GM12878 (cell line): ENCODE data around the gene WDR75. TPM values are rescaled to one million over a fixed set of nuclear protein-coding genes. Genes with fewer than 3 reads are reported as not detected.

Experiments used
- ATAC-seq: fragments of 200-7000 bp; cut with Tn5 transposase; 3 replicates; pipeline ENCODE4 v1.9.1; 2020; ENCODE audit warnings: mild to moderate bottlenecking, moderate library complexity
- BruUV-seq: library from RNA; stranded (reverse); fragments of 400-500 nt; replicated peaks from 2 replicates; lab custom pipeline; 2021; lab: Mats Ljungman, UMichigan
- CTCF ChIA-PET: fragments of 300-600 bp; sonication (Branson Sonifier 250); formaldehyde crosslinking; extraction: SDS; loops from one replicate; lab custom pipeline; 2021; ENCODE audit warnings: inconsistent platforms; lab: Yijun Ruan, JAX
- POLR2A ChIA-PET: fragments of 350-600 bp; formaldehyde crosslinking; extraction: SDS; loops from one replicate; lab custom pipeline; 2021; ENCODE audit warnings: inconsistent platforms; lab: Charles Lee
- RAD21 ChIA-PET: fragments of 300-600 bp; sonication (Branson Sonifier 250); formaldehyde crosslinking; loops from one replicate; lab custom pipeline; 2023; ENCODE audit warnings: antibody characterized with exemption; ENCODE audit not compliant: unreplicated experiment; lab: Charles Lee
- SMC1A ChIA-PET: fragments of 300-600 bp; sonication (Branson Sonifier 250); formaldehyde crosslinking; loops from one replicate; lab custom pipeline; 2023; ENCODE audit not compliant: unreplicated experiment, uncharacterized antibody; lab: Charles Lee
- DNase-seq: peaks from one replicate; pipeline ENCODE4 v3.0.0-alpha.2; 2011; ENCODE audit warnings: low read depth, low spot score
- FAIRE-seq: peaks from 3 replicates; lab custom pipeline; 2011; peaks lifted over from hg19 to GRCh38; lab: Jason Lieb, UNC
- H2AFZ ChIP-seq: 2 replicates; pipeline ENCODE4 v1.6.0; 2011; ENCODE audit warnings: low read depth, low read length, control low read depth; ENCODE audit not compliant: control insufficient read depth
- H3K27ac ChIP-seq: 2 replicates; pipeline ENCODE4 v1.5.1; 2011; ENCODE audit warnings: control low read depth; ENCODE audit not compliant: control insufficient read depth, insufficient read depth
- H3K27me3 ChIP-seq, 2 experiments: replicated peaks in 1 of 2; 2 replicates each; pipeline versions ENCODE4 v1.6.0 to v1.6.1; 2011; ENCODE audit warnings: low read length in 1 of 2; ENCODE audit not compliant: control insufficient read depth in 2 of 2, insufficient read depth in 2 of 2
- H3K36me3 ChIP-seq, 2 experiments: 2 replicates each; pipeline ENCODE4 v1.5.1; 2011; ENCODE audit warnings: low read length in 1 of 2; ENCODE audit not compliant: control insufficient read depth in 2 of 2, insufficient read depth in 2 of 2
- H3K4me1 ChIP-seq: 2 replicates; pipeline ENCODE4 v1.6.1; 2011; ENCODE audit warnings: mild to moderate bottlenecking, low read length, moderate library complexity, mixed read lengths; ENCODE audit not compliant: control insufficient read depth, insufficient read depth
- H3K4me2 ChIP-seq: 2 replicates; pipeline ENCODE4 v1.6.0; 2011; ENCODE audit warnings: control low read depth; ENCODE audit not compliant: control insufficient read depth, insufficient read depth
- H3K4me3 ChIP-seq: fragments of 200-600 bp; sonication (generic); 2 replicates; pipeline ENCODE4 v1.5.1; 2016
- H3K79me2 ChIP-seq: 2 replicates; pipeline ENCODE4 v1.6.0; 2011; ENCODE audit warnings: low read length; ENCODE audit not compliant: control insufficient read depth, insufficient read depth
- H3K9ac ChIP-seq: 2 replicates; pipeline ENCODE4 v1.8.0; 2011; ENCODE audit warnings: low read length, control low read depth, mixed read lengths; ENCODE audit not compliant: control insufficient read depth, insufficient read depth
- H3K9me3 ChIP-seq: replicated peaks from 3 replicates; pipeline ENCODE4 v1.5.1; 2011; ENCODE audit warnings: mild to moderate bottlenecking, low read length; ENCODE audit not compliant: control insufficient read depth, insufficient read depth
- H4K20me1 ChIP-seq: 2 replicates; pipeline ENCODE4 v1.6.0; 2011; ENCODE audit not compliant: control insufficient read depth, insufficient read depth
- ESRRA ChIP-seq: IDR thresholded peaks from 2 replicates; pipeline ENCODE4 v1.6.1; 2012; ENCODE audit warnings: mild to moderate bottlenecking, low read length, improper control_type of control experiment
- MEF2A ChIP-seq: IDR thresholded peaks from 2 replicates; pipeline ENCODE4 v1.6.1; 2011; ENCODE audit warnings: low read depth, mild to moderate bottlenecking, low read length, moderate library complexity; ENCODE audit not compliant: insufficient read depth
- NBN ChIP-seq: fragments of 450-650 bp; IDR thresholded peaks from 2 replicates; pipeline ENCODE4 v1.6.1; 2016
- RBBP5 ChIP-seq: fragments of 200-600 bp; sonication (generic); conservative IDR thresholded peaks from 2 replicates; pipeline ENCODE4 v1.6.1; 2016
- SMC3 ChIP-seq: IDR thresholded peaks from 2 replicates; pipeline ENCODE4 v1.6.1; 2011; ENCODE audit warnings: low read length, improper control_type of control experiment, borderline replicate concordance
- WGBS: methylation state at CpG from one replicate; pipeline ENCODE4 v1.1.6; 2016; ENCODE audit warnings: low lambda C conversion rate; ENCODE audit not compliant: insufficient replicate concordance, insufficient coverage; ENCODE audit errors: missing lambda C conversion rate; 5-methylcytosine and 5-hydroxymethylcytosine counted together
- in situ Hi-C: fragments of 300-500 bp; cut with MboI; formaldehyde crosslinking; loops from 9 replicates; pipeline ENCODE4 v1.14.3; 2018; ENCODE audit warnings: mixed read lengths
- intact Hi-C: fragments of 100-400 bp; cut with micrococcal nuclease; formaldehyde crosslinking; loops from one replicate; pipeline ENCODE4 v1.14.2; 2022; ENCODE audit not compliant: unreplicated experiment
- polyA plus RNA-seq, 11 experiments: library from polyadenylated mRNA; depleted of rRNA in 4 of 11; unstranded in 6 of 11; stranded (reverse) in 5 of 11; fragments of >200 nt; fragmentation: Nextera tagmentation in 4 of 11; fragmentation: Illumina TruSeq in 1 of 11; extraction: Ambion mirVana in 4 of 11; extraction: Trizol in 1 of 11; gene quantifications; 1 replicate in 1 of 11; 2 replicates in 10 of 11; pipeline versions ENCODE4 v1.2.1 to v1.2.3, GENCODE V29; 2011 to 2016; ENCODE audit warnings: inconsistent platforms in 2 of 11, missing spikeins in 2 of 11, low read depth in 1 of 11
- total RNA-seq, 4 experiments: library from RNA; depleted of rRNA in 3 of 4; stranded (reverse); fragments of >200 nt in 3 of 4; fragmentation: Illumina TruSeq in 1 of 4; extraction: Trizol in 1 of 4; gene quantifications; 2 replicates each; pipeline versions ENCODE4 v1.2.1 to v1.2.3, GENCODE V29; 2013 to 2021
- TF ChIP-seq, protein P1 (sequence below): fragments of 450-650 bp; formaldehyde crosslinking; IDR thresholded peaks from 2 replicates; pipeline ENCODE4 v1.4.0; 2022; ENCODE audit warnings: mild to moderate bottlenecking, moderate library complexity
- TF ChIP-seq, protein P2 (sequence below): IDR thresholded peaks from 2 replicates; pipeline ENCODE4 v1.6.1; 2012; ENCODE audit warnings: low read depth, low read length, improper control_type of control experiment

Gene WDR75
- total and polyA plus RNA-seq, 10 of the 15 experiments (the other 5 are each of a cell fraction or from before 2014, with no cell fraction given) = 53.1 to 98.5 (median 71.5) TPM

DNA sequence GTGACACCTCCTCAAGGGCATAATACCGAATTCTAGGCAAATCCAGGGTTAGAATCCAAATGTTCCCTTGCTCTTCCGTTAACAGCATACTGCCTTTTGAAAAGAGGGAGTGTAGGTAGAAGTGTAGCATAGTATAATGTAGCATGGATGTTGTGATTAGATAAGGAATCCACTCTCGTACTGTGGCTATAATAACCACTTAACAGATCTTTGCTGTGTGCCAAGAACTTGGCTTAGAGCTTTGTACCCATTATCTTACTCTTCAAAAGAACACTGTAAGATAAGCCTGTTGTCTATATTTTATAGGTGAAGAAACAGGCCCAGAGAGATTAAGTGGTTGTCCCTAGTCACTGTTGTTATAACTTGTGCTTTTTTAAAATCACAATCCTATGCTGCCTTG is 24.2 kb downstream of the WDR75 start:
- H3K36me3 ChIP-seq = peaks cover 0 to 35% of the 10 kb centered on the region in 2 experiments
- H3K4me1 ChIP-seq = peaks cover 12% of the 10 kb centered on the region; the same call in 1 of the 2 replicates
- BruUV-seq = no TSS peak
- H3K4me3 ChIP-seq = no peak overlapping the region
- no peak overlapping the region for H3K4me2 ChIP-seq
- no peak for DNase-seq
- 100% methylated on average over 3 of the region's 3 CpGs for WGBS
- FAIRE-seq = no peak
- no peaks in the 10 kb centered on the region for H3K79me2 ChIP-seq
- no peaks in the 10 kb centered on the region for H4K20me1 ChIP-seq
- H3K9me3 ChIP-seq = no peaks in the 10 kb centered on the region
- ChIA-PET POLR2A (interaction anchor here (2.0 kb wide), 1 partner anchor 26 kb away, joined by 4 read pairs; no protein-coding TSS in a partner anchor), CTCF (interaction anchor here (1.1 kb wide), 1 partner anchor 197 kb away, joined by 3 read pairs; no protein-coding TSS in a partner anchor), RAD21 (interaction anchor here (1.1 kb wide), 1 partner anchor 185 kb away, joined by 3 read pairs; no protein-coding TSS in a partner anchor), SMC1A (interaction anchor here (0.8 to 1.4 kb wide), 5 partner anchors 11 to 163 kb away, joined by 3 to 4 read pairs (median 3); no protein-coding TSS in a partner anchor)
- intact Hi-C loops (loop anchor here (2.0 to 5.0 kb wide), 2 partner anchors 15 to 167 kb away; no protein-coding TSS in a partner anchor), in situ Hi-C loops (no loop called here)
- H3K27ac ChIP-seq = no peak overlapping the region
- ATAC-seq = peak; percentile 35
- H3K9ac ChIP-seq = no peak overlapping the region
- H3K27me3 ChIP-seq = no peaks in the 10 kb centered on the region
- no peak overlapping the region for H2AFZ ChIP-seq
- no peak for TF ChIP-seq NBN
- no peak for TF ChIP-seq RBBP5
- TF ChIP-seq, protein P1, sequence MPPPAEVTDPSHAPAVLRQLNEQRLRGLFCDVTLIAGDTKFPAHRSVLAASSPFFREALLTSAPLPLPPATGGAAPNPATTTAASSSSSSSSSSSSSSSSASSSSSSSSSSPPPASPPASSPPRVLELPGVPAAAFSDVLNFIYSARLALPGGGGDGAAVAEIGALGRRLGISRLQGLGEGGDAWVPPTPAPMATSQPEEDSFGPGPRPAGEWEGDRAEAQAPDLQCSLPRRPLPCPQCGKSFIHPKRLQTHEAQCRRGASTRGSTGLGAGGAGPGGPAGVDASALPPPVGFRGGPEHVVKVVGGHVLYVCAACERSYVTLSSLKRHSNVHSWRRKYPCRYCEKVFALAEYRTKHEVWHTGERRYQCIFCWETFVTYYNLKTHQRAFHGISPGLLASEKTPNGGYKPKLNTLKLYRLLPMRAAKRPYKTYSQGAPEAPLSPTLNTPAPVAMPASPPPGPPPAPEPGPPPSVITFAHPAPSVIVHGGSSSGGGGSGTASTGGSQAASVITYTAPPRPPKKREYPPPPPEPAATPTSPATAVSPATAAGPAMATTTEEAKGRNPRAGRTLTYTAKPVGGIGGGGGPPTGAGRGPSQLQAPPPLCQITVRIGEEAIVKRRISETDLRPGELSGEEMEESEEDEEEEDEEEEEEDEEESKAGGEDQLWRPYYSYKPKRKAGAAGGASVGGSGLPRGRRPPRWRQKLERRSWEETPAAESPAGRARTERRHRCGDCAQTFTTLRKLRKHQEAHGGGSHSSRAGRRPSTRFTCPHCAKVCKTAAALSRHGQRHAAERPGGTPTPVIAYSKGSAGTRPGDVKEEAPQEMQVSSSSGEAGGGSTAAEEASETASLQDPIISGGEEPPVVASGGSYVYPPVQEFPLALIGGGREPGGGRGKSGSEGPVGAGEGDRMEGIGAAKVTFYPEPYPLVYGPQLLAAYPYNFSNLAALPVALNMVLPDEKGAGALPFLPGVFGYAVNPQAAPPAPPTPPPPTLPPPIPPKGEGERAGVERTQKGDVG (CRISPR knock-in tag) = no peak
- TF ChIP-seq, protein P2, sequence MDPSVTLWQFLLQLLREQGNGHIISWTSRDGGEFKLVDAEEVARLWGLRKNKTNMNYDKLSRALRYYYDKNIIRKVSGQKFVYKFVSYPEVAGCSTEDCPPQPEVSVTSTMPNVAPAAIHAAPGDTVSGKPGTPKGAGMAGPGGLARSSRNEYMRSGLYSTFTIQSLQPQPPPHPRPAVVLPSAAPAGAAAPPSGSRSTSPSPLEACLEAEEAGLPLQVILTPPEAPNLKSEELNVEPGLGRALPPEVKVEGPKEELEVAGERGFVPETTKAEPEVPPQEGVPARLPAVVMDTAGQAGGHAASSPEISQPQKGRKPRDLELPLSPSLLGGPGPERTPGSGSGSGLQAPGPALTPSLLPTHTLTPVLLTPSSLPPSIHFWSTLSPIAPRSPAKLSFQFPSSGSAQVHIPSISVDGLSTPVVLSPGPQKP = no peak
- no peak for TF ChIP-seq ESRRA
- no peak for TF ChIP-seq SMC3
- TF ChIP-seq MEF2A = no peak
